GM12878 (cell line): ENCODE measurements around the gene HMOX1. TPM values are rescaled to one million over a fixed set of nuclear protein-coding genes. Genes with fewer than 3 reads are reported as not detected.

Experiments
- CEBPB ChIP-seq, 2 experiments: fragments of 150-350 bp in 1 of 2; IDR thresholded peaks; 2 replicates each; pipeline ENCODE4 v1.6.1; 2012 to 2014; ENCODE audit warnings: low read depth in 2 of 2, low read length in 2 of 2, borderline replicate concordance in 1 of 2, inconsistent platforms in 1 of 2
- CHD2 ChIP-seq: IDR thresholded peaks from 2 replicates; pipeline ENCODE4 v1.6.1; 2011; ENCODE audit warnings: low read depth, low read length, improper control_type of control experiment, borderline replicate concordance
- CHD4 ChIP-seq: fragments of 200-600 bp; sonication (generic); IDR thresholded peaks from 2 replicates; pipeline ENCODE4 v1.6.1; 2016; ENCODE audit warnings: mild to moderate bottlenecking
- ELK1 ChIP-seq: IDR thresholded peaks from 2 replicates; pipeline ENCODE4 v1.6.1; 2012; ENCODE audit warnings: low read depth, low read length, improper control_type of control experiment
- HSF1 ChIP-seq: fragments of 150-350 bp; IDR thresholded peaks from 2 replicates; pipeline ENCODE4 v1.6.1; 2014; ENCODE audit warnings: mild to moderate bottlenecking, low read depth, low read length
- KLF5 ChIP-seq: fragments of 450-650 bp; IDR thresholded peaks from 2 replicates; pipeline ENCODE4 v1.6.1; 2014; ENCODE audit warnings: mild to moderate bottlenecking; ENCODE audit not compliant: partially characterized antibody
- NFYA ChIP-seq: IDR thresholded peaks from 2 replicates; pipeline ENCODE4 v1.6.1; 2011; ENCODE audit warnings: low read depth, mild to moderate bottlenecking, low read length, improper control_type of control experiment, borderline replicate concordance
- NR2F1 ChIP-seq: fragments of 450-650 bp; conservative IDR thresholded peaks from 2 replicates; pipeline ENCODE4 v1.6.1; 2017; ENCODE audit warnings: mild to moderate bottlenecking
- SMAD5 ChIP-seq: IDR thresholded peaks from 2 replicates; pipeline ENCODE4 v1.6.1; 2016; ENCODE audit warnings: antibody characterized with exemption, low read depth
- SP1 ChIP-seq: IDR thresholded peaks from one replicate; pipeline ENCODE4 v1.6.1; 2011; ENCODE audit warnings: low read depth, low read length
- TCF3 ChIP-seq: IDR thresholded peaks from 2 replicates; pipeline ENCODE4 v1.6.1; 2012; ENCODE audit warnings: low read depth, mild to moderate bottlenecking, low read length, borderline replicate concordance; ENCODE audit not compliant: insufficient read depth
- ZZZ3 ChIP-seq: IDR thresholded peaks from 2 replicates; pipeline ENCODE4 v1.6.1; 2011; ENCODE audit warnings: low read depth; ENCODE audit not compliant: control insufficient read depth, insufficient read length
- polyA plus RNA-seq, 11 experiments: library from polyadenylated mRNA; depleted of rRNA in 4 of 11; unstranded in 6 of 11; stranded (reverse) in 5 of 11; fragments of >200 nt; fragmentation: Nextera tagmentation in 4 of 11; fragmentation: Illumina TruSeq in 1 of 11; extraction: Ambion mirVana in 4 of 11; extraction: Trizol in 1 of 11; gene quantifications; 1 replicate in 1 of 11; 2 replicates in 10 of 11; pipeline versions ENCODE4 v1.2.1 to v1.2.3, GENCODE V29; 2011 to 2016; ENCODE audit warnings: inconsistent platforms in 2 of 11, missing spikeins in 2 of 11, low read depth in 1 of 11
- total RNA-seq, 4 experiments: library from RNA; depleted of rRNA in 3 of 4; stranded (reverse); fragments of >200 nt in 3 of 4; fragmentation: Illumina TruSeq in 1 of 4; extraction: Trizol in 1 of 4; gene quantifications; 2 replicates each; pipeline versions ENCODE4 v1.2.1 to v1.2.3, GENCODE V29; 2013 to 2021
- TF ChIP-seq, protein P1 (sequence below): fragments of 450-650 bp; IDR thresholded peaks from 2 replicates; pipeline ENCODE4 v1.6.1; 2016; ENCODE audit warnings: mild to moderate bottlenecking

Gene HMOX1
- total and polyA plus RNA-seq, 10 of the 15 experiments (the other 5 are each of a cell fraction or from before 2014, with no cell fraction given): 1.5 to 36.7 (median 18.8) TPM

- TF ChIP-seq NR2F1 (no peak), NFYA (no peak; the same call in 1 of the 2 replicates), CHD2 (peak; percentile 89), CEBPB (IDR thresholded peaks at IDR 0.05; ENCODE audit: borderline replicate concordance in 1 of 2, low read depth in 2 of 2, low read length in 2 of 2) (no peak), TCF3 (no peak), SP1 (peak; percentile 93), ELK1 (peak; percentile 45; the same call in 1 of the 2 replicates), HSF1 (0 out of 2 replicates have a peak, but pooled peaks have one; percentile 7), SMAD5 (peak; percentile 56; the same call in 1 of the 2 replicates), CHD4 (no peak), ZZZ3 (no peak), KLF5 (no peak)
- TF ChIP-seq, protein P1, sequence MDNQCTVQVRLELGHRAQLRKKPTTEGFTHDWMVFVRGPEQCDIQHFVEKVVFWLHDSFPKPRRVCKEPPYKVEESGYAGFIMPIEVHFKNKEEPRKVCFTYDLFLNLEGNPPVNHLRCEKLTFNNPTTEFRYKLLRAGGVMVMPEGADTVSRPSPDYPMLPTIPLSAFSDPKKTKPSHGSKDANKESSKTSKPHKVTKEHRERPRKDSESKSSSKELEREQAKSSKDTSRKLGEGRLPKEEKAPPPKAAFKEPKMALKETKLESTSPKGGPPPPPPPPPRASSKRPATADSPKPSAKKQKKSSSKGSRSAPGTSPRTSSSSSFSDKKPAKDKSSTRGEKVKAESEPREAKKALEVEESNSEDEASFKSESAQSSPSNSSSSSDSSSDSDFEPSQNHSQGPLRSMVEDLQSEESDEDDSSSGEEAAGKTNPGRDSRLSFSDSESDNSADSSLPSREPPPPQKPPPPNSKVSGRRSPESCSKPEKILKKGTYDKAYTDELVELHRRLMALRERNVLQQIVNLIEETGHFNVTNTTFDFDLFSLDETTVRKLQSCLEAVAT: no peak
- TF ChIP-seq, all 136 proteins: peak for 47
Measured at GRCh38 chr22:35399678-35400500, 19.0 kb downstream of the HMOX1 start, which contains the start of gene MCM5 (continued).
